BLaER1 treated with 17β-estradiol and CSF1 and Interleukin-3, amounts not matched to agents 10 nM and 100 nM (cell line): Measurements from ENCODE around the gene ZNF100.
"Not testable (repeated sequence)": the region's sequence is repeated elsewhere in the genome, so short reads cannot be mapped to it uniquely, and the experiment has no call there.

ENCODE experiments used
- H3K27ac ChIP-seq, 11 experiments: shearing (Covaris generic); formaldehyde crosslinking; 2 replicates each; pipeline ENCODE4 v1.8.1; 2022
- H3K27me3 ChIP-seq, 11 experiments: shearing (Covaris generic); formaldehyde crosslinking; 2 replicates each; pipeline ENCODE4 v1.8.1; 2022
- H3K36me3 ChIP-seq, 11 experiments: shearing (Covaris generic); formaldehyde crosslinking; 2 replicates each; pipeline ENCODE4 v1.8.1; 2022
- H3K4me1 ChIP-seq, 10 experiments: shearing (Covaris generic); formaldehyde crosslinking; 2 replicates each; pipeline ENCODE4 v1.8.1; 2022
- H3K4me2 ChIP-seq, 11 experiments: shearing (Covaris generic); formaldehyde crosslinking; 2 replicates each; pipeline ENCODE4 v1.8.1; 2022
- H3K4me3 ChIP-seq, 10 experiments: shearing (Covaris generic); formaldehyde crosslinking; 2 replicates each; pipeline ENCODE4 v1.8.1; 2022
- H3K9ac ChIP-seq, 11 experiments: shearing (Covaris generic); formaldehyde crosslinking; 2 replicates each; pipeline ENCODE4 v1.8.1; 2022
- H3K9me3 ChIP-seq, 11 experiments: shearing (Covaris generic); formaldehyde crosslinking; replicated peaks in 1 of 11; 2 replicates each; pipeline ENCODE4 v1.8.1; 2022
- H4K20me1 ChIP-seq, 11 experiments: shearing (Covaris generic); formaldehyde crosslinking; 2 replicates each; pipeline ENCODE4 v1.8.1; 2022
- Cebpa-rat ChIP-seq, 11 experiments: shearing (Covaris generic); IDR thresholded peaks; 2 replicates each; pipeline ENCODE4 v1.8.1; 2022

The ZNF100 gene

GRCh38 chr19:21691661-21692060 is 75.7 kb downstream of the ZNF100 start:
- TF ChIP-seq Cebpa-rat (IDR thresholded peaks at IDR 0.05), result no peak
- Histone ChIP-seq H3K4me3 (no peak overlapping the region), H3K9me3 (peaks cover 0 to 19% (median 4%) of the 10 kb centered on the region in 11 experiments; a peak in 5 of 22 replicates), H3K36me3 (no peaks in the 10 kb centered on the region), H3K4me2 (no peak overlapping the region), H4K20me1 (no peaks in the 10 kb centered on the region), H3K27ac (no peak overlapping the region), H3K4me1 (no peaks in the 10 kb centered on the region), H3K27me3 (no peaks in the 10 kb centered on the region), H3K9ac (no peak overlapping the region)

- no peaks in the 10 kb centered on the region for H3K4me1 ChIP-seq
- H3K9ac ChIP-seq, result no peak overlapping the region
- H3K27ac ChIP-seq, result no peak overlapping the region
- no peaks in the 10 kb centered on the region for H4K20me1 ChIP-seq
- H3K4me2 ChIP-seq, result no peak overlapping the region
- no peak overlapping the region for H3K4me3 ChIP-seq
- no peaks in the 10 kb centered on the region for H3K36me3 ChIP-seq
- peaks cover 0 to 34% (median 7%) of the 10 kb centered on the region in 11 experiments; a peak in 8 of 22 replicates for H3K9me3 ChIP-seq
- no peaks in the 10 kb centered on the region for H3K27me3 ChIP-seq
- TF ChIP-seq Cebpa-rat (IDR thresholded peaks at IDR 0.05), result no peak
Measured at GRCh38 chr19:21688464-21688863, 78.9 kb downstream of the ZNF100 start.

GRCh38 chr19:21680671-21681070 is 86.7 kb downstream of the ZNF100 start:
- Histone ChIP-seq H3K4me1 (no peaks in the 10 kb centered on the region), H3K27me3 (no peaks in the 10 kb centered on the region), H3K4me3 (no peak overlapping the region), H4K20me1 (no peaks in the 10 kb centered on the region), H3K27ac (no peak overlapping the region), H3K9me3 (peaks cover 36 to 59% (median 40%) of the 10 kb centered on the region in 11 experiments), H3K9ac (no peak overlapping the region), H3K36me3 (no peaks in the 10 kb centered on the region), H3K4me2 (no peak overlapping the region)
- TF ChIP-seq Cebpa-rat (IDR thresholded peaks at IDR 0.05), result no peak

GRCh38 chr19:21680026-21680425 is 87.4 kb downstream of the ZNF100 start:
- no peaks in the 10 kb centered on the region for H4K20me1 ChIP-seq
- peaks cover 36 to 53% (median 40%) of the 10 kb centered on the region in 11 experiments for H3K9me3 ChIP-seq
- H3K4me2 ChIP-seq, result no peak overlapping the region
- H3K9ac ChIP-seq, result no peak overlapping the region
- H3K27ac ChIP-seq, result no peak overlapping the region
- H3K36me3 ChIP-seq, result no peaks in the 10 kb centered on the region
- TF ChIP-seq Cebpa-rat (IDR thresholded peaks at IDR 0.05), result no peak
- no peaks in the 10 kb centered on the region for H3K4me1 ChIP-seq
- no peak overlapping the region for H3K4me3 ChIP-seq
- no peaks in the 10 kb centered on the region for H3K27me3 ChIP-seq

GRCh38 chr19:21677696-21678418 is 89.5 kb downstream of the ZNF100 start:
- no peak overlapping the region for H3K9ac ChIP-seq

DNA sequence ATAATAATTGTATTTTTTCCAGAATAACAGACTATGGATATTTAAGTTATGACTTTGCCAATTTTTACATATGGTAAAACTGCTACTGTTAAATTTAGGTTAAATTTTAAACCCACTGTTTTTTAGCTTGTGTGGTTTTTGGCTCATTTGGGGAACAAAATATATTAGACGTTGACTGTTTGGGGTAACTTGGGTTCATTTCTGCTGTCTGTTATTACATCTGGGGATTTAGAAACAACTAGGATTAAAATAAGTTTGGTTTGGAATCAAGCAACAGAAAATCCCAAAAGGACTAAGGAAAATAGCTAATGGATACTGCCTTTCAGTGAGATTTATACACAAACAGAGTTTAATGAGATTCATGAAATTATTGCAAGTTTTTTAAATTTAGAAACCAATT is 92.9 kb downstream of the ZNF100 start:
- Histone ChIP-seq H4K20me1 (no peaks in the 10 kb centered on the region), H3K9me3 (peaks cover 16 to 26% (median 18%) of the 10 kb centered on the region in 11 experiments), H3K27ac (no peak overlapping the region), H3K27me3 (no peaks in the 10 kb centered on the region), H3K36me3 (no peaks in the 10 kb centered on the region), H3K4me1 (no peaks in the 10 kb centered on the region), H3K4me2 (no peak overlapping the region), H3K4me3 (no peak overlapping the region), H3K9ac (no peak overlapping the region)
- TF ChIP-seq Cebpa-rat (IDR thresholded peaks at IDR 0.05), result no peak

More at GRCh38 chr19:21677696-21678418, 89.5 kb downstream of the ZNF100 start:
- Histone ChIP-seq H3K4me3 (no peak overlapping the region), H3K4me2 (no peak overlapping the region), H3K36me3 (no peaks in the 10 kb centered on the region), H3K27ac (no peak overlapping the region), H3K4me1 (no peaks in the 10 kb centered on the region), H3K27me3 (no peaks in the 10 kb centered on the region), H3K9me3 (peaks cover 35 to 40% (median 37%) of the 10 kb centered on the region in 11 experiments), H4K20me1 (no peaks in the 10 kb centered on the region)
- TF ChIP-seq Cebpa-rat (IDR thresholded peaks at IDR 0.05), result no peak

GRCh38 chr19:21673479-21673878 is 93.9 kb downstream of the ZNF100 start:
- not testable (repeated sequence) for H3K27ac ChIP-seq, H3K27me3 ChIP-seq, H3K36me3 ChIP-seq, H4K20me1 ChIP-seq, H3K9ac ChIP-seq, H3K4me1 ChIP-seq, H3K4me3 ChIP-seq, H3K4me2 ChIP-seq
- H3K9me3 ChIP-seq, result peaks cover 7 to 19% (median 11%) of the 10 kb centered on the region in 11 experiments
